ENCODE data around the gene CLCN5. TPM values are rescaled to one million over a fixed set of nuclear protein-coding genes. Genes with fewer than 3 reads are reported as not detected.

CLCN5 gene
- total RNA-seq, result 1 to 10 TPM; 3.1 to 3.5 TPM

GRCh38 chrX:49922291-49923241 is at the start of gene CLCN5:
Gene CLCN5, plus strand, starts transcription at chrX:49922596. Its CDS starts 2,703 bp downstream, at chrX:49925299.

GRCh38 chrX:49878834-49879655 is 43.4 kb upstream of the CLCN5 start, which contains the start of gene USP27X:
Gene USP27X, plus strand, starts transcription at chrX:49879484. Its CDS starts 824 bp downstream, at chrX:49880308.

Small RNA genes within 50 kb of the gene (microRNA-seq; reads per million reads assigned to microRNA genes)
- 90.3 reads per million, percentile 70 among the genes with 10 or more reads in this experiment for gene MIR188 (ENCODE audit: borderline microRNAs expressed, borderline replicate concordance)
- gene MIR362 (ENCODE audit: borderline microRNAs expressed, borderline replicate concordance), result 46.5 reads per million, percentile 65 among the genes with 10 or more reads in this experiment
- gene MIR500A (ENCODE audit: borderline microRNAs expressed, borderline replicate concordance), result 0.83 reads per million
- gene MIR500B (ENCODE audit: borderline microRNAs expressed, borderline replicate concordance), result not detected
- gene MIR501 (ENCODE audit: borderline microRNAs expressed, borderline replicate concordance), result 14.4 reads per million, percentile 48 among the genes with 10 or more reads in this experiment
- 9.0 reads per million, percentile 40 among the genes with 10 or more reads in this experiment for gene MIR502 (ENCODE audit: borderline microRNAs expressed, borderline replicate concordance)
- 549 reads per million, percentile 86 among the genes with 10 or more reads in this experiment for gene MIR532 (ENCODE audit: borderline microRNAs expressed, borderline replicate concordance)
- 622 reads per million, percentile 87 among the genes with 10 or more reads in this experiment for gene MIR660 (ENCODE audit: borderline microRNAs expressed, borderline replicate concordance)

Other genes starting within 250 kb of the CLCN5 start
- not detected for gene PAGE1, start 226.6 kb upstream of the CLCN5 start, total RNA-seq
- not detected for gene PAGE4, start 93.3 kb upstream of the CLCN5 start, total RNA-seq
- gene USP27X, start 43.1 kb upstream of the CLCN5 start, total RNA-seq, result 1 to 10 TPM; 2.8 to 3.6 TPM

Data from activated naive CD4-positive, alpha-beta T cell treated with anti-CD3 and anti-CD28 coated beads, Interleukin-2, amount 10 ng/mL, durations not matched to agents 5 hours and 36 hours (primary cell).